UCSD-AML1 (cell line): ENCODE data around the gene GRB2.
A peak's percentile ranks its signal among the peaks of the same experiment; 100 is the strongest.

ENCODE experiments used
- DNase-seq: peaks from one replicate; lab custom pipeline; 2025; ENCODE audit not compliant: unreplicated experiment; lab: John Stamatoyannopoulos, UW

Gene GRB2

DNA sequence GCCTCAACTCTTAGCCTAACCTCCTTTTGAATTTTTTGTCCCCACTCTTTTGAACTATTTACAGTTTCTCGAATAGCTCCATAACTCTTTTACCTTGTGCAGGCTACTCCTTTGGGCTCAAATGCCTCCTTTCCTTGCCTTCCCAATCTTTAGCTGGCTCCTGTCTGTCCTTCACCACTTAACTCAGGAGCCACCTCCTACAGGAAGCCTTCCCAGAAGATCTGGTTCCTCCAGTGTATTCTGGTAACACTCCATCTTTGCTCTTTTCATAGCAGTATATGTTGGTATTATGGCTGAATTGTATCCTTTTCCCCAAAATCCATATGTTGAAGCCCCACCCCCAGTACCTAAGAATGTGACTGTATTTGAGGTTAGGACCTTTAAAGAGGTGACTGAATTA, 9.0 kb upstream of the GRB2 start:
- DNase-seq = no peak

DNA sequence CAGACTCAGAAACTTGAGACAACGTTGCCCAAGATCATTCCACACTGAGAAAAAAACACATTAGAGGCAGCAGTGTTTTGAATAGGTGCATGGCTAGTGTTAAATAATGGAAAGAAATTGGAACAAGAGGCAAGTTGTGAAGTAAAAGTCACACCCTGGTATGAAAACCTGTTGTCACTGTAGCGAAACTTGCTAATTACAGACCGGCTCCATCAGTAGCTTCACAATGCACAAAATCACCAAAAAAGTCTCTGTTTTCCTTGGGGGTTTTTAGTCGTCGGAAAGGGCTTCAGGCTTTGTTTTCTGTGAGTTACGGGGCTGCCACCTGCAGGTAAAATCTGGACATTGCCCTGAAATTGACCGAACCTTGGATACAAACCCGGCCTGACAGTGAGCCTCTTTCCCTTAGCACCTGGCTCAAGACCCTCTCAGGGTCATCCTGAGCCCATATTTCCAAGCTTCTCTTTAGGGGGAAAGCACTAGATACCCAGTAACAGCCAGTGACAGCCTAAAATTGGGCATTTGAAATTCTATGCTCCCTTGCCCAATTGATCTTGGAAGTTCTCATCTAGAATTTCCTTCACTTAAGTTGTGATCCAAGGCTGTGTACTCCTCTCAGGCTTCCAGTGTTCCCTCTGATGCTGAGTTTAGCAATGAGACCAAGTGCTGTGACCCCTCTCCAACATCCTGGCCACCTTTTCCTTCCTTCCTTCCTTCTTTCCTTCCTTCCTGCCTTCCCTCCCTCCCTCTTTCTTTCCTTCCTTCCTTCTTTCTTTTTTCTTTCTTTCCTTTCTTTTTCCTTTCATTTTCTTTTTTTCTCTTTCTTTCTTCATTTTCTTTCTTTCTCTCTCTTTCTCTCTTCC, 7.2 kb upstream of the GRB2 start:
- DNase-seq = peak; percentile 73

DNA sequence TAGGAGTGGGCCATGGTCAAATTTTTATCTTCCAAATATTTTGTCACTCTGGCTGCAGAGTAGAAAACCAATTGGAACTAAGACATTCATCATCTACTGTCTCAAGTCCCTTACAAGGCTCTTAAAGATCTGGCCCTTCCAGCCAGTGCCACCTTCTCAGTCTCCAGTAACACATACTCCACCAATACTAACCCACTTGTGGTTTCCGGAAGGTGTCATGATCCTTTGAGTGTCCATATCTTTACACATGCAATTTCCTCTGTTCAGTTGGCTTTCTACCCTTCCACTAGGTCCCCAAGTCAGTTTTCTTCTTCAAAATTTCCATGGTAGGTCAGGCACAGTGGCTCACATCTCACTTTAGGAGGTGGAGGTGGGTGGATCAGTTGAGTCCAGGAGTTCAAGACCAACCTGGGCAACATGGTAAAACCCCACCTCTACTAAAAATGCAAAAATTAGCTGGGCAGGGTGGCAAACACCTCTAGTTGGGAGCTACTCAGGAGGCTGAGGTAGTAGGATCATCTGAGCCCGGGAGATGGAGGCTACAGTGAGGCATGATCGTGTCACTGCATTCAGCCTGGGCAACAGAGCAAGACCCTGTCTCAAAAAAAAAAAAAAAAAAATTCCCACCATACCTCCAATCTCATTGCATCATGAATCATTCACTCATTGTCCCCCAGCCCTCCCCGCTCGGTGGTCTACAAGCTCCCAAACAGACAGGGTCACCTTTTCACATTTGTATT, 6.0 kb upstream of the GRB2 start:
- DNase-seq = peak; percentile 60

DNA sequence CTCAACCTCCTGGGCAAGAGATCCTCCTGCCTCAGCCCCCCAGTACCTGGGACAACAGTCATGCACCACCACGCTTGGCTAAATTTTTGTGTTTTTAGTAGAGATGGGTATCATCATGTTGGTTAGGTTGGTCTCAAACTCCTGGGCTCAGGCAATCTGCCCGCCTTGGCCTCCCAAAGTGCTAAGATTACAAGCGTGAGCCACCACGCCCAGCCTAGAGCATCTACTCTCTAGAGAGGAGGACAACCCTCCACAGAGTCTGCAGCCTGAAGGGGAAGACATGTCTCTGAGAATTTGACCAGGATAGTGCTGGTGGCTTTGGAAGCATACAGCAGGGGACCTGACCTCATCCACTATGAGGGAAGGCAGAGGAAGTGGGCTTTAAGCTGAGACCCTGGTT, 4.7 kb upstream of the GRB2 start:
- peak; percentile 21 for DNase-seq

DNA sequence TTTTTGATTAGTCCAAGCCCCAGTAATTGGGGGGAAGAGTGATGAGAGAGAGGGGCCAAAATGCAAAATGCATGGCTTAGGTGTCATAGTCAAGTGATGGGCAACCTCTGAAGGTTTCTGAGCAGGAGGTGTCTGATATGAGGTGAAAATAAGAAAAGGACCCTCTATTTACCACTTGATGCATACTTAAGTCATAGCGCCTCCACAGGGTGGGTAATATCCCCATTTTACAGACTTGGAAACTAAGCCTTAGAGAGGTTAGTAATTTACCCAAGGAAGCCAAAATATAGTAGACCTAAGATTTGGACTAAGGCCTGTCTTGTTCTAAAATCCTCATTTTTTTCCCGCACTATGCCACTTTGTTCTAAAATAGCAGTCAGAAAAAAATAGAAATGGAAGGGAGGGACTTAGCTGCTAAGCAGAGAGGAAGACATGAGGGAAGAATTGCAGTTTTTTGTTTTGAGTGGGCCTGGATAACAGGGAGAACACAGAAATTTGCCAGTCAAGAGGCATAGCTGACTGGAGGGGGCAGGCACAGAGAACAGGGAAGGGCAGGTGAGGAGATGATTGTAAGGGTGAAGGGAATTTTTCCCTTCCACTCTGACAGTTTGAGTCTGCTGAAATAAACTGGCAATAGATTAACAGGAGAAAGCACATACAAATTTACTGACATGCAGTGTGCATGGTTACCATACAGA, 2.3 kb upstream of the GRB2 start:
- no peak for DNase-seq

DNA sequence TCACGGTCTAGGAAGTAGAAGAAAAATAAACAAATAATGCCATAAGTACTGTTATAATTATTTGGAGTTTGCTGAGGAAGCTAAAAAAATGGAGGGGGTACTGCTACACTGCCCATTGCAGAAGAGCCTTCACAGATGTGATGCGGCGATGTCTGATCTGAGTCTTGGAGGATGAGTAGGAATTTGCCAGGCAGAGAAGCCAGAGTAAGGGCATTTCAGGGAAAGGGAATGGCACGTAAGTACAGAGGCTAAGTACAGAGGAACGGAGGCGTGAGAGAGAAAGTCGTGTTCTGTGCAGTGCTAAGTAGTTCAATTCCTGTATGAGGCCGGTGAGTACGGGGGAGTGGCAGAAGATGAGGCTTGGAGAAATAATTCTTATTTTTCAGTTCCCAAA, 741 bp upstream of the GRB2 start:
- DNase-seq = peak; percentile 20

DNA sequence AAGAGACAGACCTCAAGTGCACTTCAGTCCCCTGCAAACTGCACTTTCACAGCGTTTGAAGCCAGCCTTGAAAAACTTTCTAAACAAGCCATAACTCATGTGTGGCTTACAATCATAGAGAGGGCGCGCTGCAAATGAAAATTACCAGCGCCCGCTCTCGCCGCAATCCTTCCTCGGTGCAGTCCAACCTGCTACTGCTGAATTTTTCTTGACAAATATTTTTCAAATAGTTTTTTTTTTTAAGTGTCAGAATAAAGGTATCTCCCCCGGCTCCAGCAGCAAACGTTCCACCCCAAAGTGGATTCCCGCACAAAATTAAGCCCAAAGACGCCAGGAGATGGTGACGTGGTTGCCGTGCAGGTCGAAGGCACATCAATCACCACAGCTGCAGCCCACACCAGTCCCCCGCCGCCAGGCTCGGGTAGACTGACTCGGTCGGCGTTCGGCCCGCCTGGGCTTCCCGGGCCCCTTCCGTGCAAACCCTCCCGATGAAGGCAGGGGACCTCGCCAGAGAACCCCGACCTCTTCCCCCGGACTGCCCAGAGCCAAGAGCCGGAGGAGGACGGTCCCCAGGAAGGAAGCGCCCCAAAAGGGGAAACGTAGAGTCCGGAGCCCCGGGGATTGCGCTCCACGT, 630 bp downstream of the GRB2 start:
- peak; percentile 55 for DNase-seq

DNA sequence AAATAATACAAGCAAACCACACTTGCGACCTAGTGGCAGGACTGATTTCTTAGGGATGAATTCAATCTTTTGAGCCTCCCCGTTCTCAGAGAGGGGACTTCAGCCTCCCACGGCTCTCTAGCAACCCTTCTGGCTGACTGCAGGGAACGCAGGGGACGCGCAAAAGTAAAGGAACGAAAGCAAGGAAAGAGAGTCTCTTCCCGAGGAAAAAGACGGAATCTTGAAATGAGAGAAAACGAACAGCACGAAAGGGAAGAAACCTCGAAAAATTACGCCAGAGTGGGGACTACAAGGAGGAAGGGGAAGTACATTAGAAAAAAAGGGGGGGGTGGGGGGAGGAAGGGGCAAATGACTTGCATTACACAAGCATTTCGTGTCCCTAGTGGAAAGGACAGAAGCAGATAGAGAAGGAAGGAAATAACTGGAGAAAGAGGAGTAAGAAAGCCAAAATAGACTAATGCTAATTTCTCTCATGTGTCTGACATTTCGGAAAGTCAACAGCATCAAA, 1.2 kb downstream of the GRB2 start:
- peak; percentile 44 for DNase-seq

DNA sequence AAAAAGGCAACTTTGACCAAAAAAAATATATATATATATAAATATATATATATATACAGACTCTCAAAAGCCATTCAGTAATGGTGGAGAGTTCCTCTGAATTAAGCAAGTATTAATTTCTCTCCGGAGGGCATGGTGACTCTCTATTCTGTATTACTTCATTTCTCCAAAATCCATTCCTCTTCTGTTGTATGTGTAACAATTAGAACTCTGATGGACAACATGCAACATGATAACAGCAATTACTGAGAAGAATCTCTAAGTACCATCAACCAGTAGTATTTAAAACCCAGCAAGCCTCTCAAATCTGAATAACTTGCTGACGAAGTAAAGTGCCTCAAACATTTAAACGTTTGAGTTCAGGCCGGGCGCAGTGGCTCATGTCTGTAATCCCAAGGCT, 2.3 kb downstream of the GRB2 start:
- DNase-seq = no peak

DNA sequence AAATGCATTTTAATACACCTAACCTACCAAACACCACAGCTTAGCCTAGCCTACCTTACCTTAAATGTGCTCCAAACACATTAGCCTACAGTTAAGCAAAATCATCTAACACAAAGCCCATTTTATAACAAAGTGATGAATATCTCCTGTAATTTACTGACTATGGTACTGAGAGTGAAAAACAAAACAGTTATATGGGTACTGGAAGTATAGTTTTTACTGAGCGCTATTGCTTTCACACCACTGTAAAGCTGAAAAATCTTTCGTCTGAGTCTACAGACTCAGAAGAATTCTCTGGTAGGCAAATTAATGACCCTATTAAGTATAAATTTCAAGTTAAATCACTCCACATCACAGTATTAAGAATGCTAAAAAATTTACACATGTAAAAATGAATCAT, 3.5 kb downstream of the GRB2 start:
- no peak for DNase-seq

DNA sequence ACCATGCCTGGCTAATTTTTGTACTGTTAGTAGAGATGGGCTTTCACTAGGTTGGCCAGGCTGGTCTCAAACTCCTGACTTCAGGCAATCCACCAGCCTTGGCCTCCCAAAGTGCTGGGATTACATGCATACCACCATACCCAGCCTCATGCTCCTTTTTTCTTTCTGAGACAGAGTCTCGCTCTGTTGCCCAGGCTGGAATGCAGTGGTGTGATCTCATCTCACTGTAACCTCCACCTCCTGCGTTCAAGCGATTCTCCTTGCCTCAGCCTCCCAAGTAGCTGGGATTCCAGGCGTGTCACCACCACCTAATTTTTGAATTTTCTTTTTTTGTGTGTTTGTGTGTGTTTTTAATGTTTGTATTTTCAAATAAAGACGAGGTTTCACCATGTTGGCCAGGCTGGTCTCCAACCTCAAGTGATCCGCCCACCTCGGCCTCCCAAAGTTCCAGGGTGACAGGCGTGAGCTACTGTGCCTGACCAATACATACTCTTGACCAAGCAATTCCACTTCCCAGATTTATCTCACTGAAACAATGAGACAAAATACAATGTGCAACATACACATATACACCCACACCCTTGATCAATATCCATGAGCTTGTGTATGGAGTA, 5.0 kb downstream of the GRB2 start:
- DNase-seq = no peak

DNA sequence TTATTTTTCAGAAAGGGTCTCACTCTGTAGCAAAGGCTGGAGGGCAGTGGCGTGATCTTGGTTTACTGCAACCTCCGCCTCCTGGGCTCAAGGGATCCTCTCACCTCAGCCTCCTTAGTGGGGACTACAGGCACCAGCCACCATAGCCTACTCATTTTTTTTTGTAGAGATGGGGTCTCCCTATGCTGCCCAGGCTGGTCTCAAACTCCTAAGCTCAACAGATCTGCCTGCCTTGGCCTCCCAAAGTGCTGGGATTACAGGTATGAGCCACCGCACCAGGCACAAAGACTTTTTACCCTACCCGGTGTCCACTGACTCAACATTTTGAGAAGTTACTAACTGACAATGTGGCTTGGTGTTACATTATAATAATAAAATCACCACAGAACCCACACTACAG, 7.2 kb downstream of the GRB2 start:
- DNase-seq = no peak

DNA sequence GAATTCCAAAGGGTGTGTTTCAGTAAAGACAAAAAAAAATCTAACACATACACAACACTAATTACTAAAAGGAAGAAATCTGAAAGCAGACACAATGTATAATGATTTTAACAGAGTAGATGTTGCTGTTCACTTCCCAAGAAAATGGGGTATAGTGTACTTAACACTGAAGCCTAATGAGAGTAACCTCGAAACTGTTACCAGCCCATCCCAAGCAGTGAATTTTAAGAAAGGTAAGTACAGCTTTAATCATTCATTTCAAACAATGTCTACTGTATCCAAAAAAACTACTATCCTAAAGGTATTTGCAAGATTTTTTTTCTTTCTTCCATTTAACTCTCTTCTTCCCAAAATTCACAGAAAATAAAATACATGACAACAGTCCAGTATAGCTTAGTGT, 8.3 kb downstream of the GRB2 start:
- DNase-seq = no peak

DNA sequence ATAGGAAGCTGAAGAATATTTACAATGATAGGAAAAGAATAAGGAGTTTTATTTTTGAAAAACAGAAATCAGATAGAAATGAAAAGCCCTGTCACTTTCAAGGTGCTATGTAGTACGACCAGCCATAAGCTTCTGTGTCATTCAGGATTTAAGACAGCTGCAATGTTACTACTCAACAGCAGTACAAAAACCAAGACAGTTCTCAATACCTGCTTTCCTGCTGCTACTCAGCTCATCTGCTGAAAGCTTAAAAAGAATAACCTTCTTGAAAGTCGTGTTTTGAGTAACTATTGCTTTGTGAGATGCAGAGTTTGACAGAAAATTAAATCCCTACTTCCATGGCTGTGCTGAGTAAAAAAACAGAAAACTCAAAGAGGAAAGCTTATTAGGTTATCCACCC, 8.7 kb downstream of the GRB2 start:
- no peak for DNase-seq

DNA sequence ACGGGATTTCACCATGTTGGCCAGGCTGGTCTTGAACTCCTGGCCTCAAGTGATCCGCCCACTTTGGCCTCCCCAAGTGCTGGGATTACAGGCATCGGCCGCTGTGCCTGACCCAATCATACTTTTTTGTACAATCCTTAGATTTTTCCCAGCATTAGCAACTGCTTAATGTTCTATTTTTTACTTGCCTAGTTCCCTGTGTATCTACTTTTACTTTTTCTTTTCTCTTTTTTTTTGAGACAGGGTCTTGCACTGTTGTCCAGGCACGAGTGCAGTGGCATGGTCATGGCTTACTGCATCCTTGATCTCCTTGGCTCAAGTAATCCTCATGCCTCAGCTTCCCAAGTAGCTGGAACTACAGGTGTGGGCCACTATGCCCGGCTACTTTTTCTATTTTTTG, 9.5 kb downstream of the GRB2 start:
- DNase-seq = no peak

DNA sequence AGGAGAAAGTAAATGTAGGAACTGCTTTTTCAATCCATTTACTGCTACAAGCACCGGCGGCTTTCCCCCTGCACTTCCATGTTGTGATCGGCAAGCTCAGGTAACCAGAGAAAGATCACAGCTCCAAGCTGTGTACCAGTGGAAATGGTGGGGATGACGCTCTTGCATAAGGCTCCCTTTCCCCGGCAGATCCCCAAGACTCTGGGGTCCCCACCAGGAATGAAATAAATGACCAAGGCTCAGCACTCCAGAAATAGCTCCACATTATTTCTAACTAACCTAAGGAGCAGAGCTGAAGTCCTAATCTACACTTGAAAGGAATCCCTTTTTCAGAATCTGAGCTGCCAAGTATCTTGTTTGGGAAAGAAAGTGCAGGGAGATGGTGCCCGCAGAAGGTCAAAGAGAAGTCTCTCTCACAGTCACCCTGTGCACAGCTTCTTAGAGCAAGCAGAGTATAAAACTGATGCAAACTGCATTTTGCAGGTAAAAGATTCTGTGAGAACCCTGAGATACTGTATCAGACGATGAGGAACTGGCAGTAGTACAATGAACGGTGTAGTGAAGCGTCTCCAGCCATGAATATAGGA, 11.1 kb downstream of the GRB2 start:
- DNase-seq = no peak

DNA sequence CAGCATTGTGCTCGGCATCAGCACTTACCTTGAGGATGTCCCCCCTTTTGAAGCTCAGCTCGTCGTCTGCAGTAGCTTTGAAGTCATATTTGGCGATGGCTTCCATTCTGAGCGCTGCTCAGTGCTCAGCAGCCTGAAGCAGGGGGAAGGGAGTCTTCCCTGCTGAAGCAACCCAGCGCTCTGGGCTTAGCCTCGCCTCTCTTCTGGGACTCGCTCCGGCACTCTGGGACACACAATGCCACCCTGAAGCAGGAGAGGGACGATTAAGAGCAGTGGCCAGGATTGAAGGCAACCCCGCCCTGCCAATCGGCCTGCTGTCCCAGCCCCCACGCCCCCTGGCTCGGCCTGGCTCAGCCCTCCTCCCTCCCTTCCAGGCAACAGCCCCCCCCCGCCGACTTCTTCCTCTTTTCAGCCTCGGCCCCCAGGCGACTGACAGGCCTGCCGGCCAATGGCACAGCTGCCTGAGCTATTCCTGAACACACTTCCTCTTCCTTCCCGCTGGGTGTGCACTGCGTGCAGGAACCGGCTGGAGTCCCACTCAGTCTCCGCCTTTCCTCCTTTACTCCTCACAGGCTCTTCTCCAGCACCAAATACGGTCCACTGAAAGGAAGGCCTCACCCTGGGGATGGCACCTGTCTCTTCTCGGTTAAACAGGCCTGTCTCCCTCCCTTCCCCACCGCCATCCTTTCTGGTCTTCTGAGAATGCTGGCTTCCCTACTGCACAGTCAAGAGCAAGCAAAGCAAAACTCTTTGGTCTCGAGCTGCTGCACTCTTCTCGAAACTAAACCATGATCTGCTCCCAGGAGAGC, 11.8 kb downstream of the GRB2 start:
- DNase-seq = peak; percentile 95

DNA sequence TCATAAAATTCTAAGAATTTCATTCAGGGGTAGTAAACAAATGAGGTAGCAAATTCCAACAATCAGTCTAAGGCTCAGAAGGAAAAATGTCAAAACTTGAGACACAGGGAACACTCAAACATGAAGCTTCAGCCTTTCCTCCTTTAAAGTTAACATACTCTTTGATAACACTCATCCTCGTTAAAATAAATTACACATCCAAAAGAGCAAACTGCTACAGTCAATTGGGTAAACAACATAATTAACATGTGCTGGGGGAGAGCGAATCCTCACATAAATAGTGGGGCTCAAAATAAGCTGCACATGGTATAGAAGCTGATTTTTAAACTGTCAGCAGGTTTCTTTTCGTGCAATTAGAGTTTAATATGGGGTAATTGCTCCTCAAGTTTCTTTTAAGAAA, 12.9 kb downstream of the GRB2 start:
- no peak for DNase-seq

DNA sequence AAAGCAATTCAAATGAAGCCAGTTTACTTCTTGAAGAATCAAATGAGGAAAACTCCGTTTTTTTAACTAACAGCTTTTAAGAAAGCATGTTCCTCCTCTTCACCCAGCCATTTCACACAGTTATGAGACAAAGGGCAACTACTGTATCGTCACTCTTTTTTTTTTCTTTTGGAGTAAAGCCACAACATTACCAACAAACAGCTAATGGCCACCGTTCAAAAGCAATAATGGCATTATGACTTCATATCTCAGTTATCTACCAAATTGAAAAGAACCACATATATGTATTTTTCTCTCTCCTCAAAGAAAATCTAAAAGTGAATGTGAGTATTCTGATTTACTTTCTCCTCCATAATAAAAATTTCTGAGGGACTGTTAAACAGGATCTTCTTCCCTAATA, 14.5 kb downstream of the GRB2 start:
- DNase-seq = no peak
